Parathyroid adenoma (tissue), 2 donors: ENCODE data around the gene GRIA4.
"Not testable (repeated sequence)": the region's sequence is repeated elsewhere in the genome, so short reads cannot be mapped to it uniquely, and the experiment has no call there.

ENCODE experiments used
- H2AFZ ChIP-seq: fragments of 300-600 bp; sonication (generic); one replicate; pipeline ENCODE4 v1.7.0; 2017; ENCODE audit warnings: antibody characterized with exemption, mild to moderate bottlenecking
- H3K27ac ChIP-seq: fragments of 300-600 bp; sonication (generic); one replicate; pipeline ENCODE4 v1.7.0; 2017
- H3K27me3 ChIP-seq: fragments of 300-600 bp; sonication (generic); one replicate; pipeline ENCODE4 v1.7.0; 2017; ENCODE audit warnings: low read length; ENCODE audit not compliant: control insufficient read depth, insufficient read depth
- H3K36me3 ChIP-seq: fragments of 300-600 bp; sonication (generic); one replicate; pipeline ENCODE4 v1.7.0; 2017; ENCODE audit warnings: low read length; ENCODE audit not compliant: control insufficient read depth, insufficient read depth
- H3K4me1 ChIP-seq: fragments of 300-600 bp; sonication (generic); one replicate; pipeline ENCODE4 v1.7.0; 2017; ENCODE audit warnings: control low read depth
- H3K4me2 ChIP-seq: fragments of 300-600 bp; sonication (generic); one replicate; pipeline ENCODE4 v1.7.0; 2017; ENCODE audit warnings: low read length
- H3K4me3 ChIP-seq: fragments of 300-600 bp; sonication (generic); one replicate; pipeline ENCODE4 v1.7.0; 2017; ENCODE audit warnings: low read depth, low read length
- H3K79me2 ChIP-seq: fragments of 300-600 bp; sonication (generic); one replicate; pipeline ENCODE4 v1.7.0; 2017; ENCODE audit warnings: control low read depth
- H3K9ac ChIP-seq: fragments of 300-600 bp; sonication (generic); one replicate; pipeline ENCODE4 v1.7.0; 2017; ENCODE audit warnings: mild to moderate bottlenecking
- H3K9me3 ChIP-seq: fragments of 300-600 bp; sonication (generic); one replicate; pipeline ENCODE4 v1.7.0; 2017; ENCODE audit warnings: low read length; ENCODE audit not compliant: control insufficient read depth
- TF ChIP-seq, protein P1 (sequence below): fragments of 300-600 bp; sonication (generic); IDR thresholded peaks from one replicate; pipeline ENCODE4 v1.7.0; 2017; ENCODE audit warnings: antibody characterized with exemption, mild to moderate bottlenecking
- donor health status: primary hyperparathyroidism.

The GRIA4 gene

GRCh38 chr11:105878510-105878909, 268.6 kb downstream of the GRIA4 start:
- TF ChIP-seq, protein P1, sequence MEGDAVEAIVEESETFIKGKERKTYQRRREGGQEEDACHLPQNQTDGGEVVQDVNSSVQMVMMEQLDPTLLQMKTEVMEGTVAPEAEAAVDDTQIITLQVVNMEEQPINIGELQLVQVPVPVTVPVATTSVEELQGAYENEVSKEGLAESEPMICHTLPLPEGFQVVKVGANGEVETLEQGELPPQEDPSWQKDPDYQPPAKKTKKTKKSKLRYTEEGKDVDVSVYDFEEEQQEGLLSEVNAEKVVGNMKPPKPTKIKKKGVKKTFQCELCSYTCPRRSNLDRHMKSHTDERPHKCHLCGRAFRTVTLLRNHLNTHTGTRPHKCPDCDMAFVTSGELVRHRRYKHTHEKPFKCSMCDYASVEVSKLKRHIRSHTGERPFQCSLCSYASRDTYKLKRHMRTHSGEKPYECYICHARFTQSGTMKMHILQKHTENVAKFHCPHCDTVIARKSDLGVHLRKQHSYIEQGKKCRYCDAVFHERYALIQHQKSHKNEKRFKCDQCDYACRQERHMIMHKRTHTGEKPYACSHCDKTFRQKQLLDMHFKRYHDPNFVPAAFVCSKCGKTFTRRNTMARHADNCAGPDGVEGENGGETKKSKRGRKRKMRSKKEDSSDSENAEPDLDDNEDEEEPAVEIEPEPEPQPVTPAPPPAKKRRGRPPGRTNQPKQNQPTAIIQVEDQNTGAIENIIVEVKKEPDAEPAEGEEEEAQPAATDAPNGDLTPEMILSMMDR, result no peak
- no peaks in the 10 kb centered on the region for H3K4me1 ChIP-seq

DNA sequence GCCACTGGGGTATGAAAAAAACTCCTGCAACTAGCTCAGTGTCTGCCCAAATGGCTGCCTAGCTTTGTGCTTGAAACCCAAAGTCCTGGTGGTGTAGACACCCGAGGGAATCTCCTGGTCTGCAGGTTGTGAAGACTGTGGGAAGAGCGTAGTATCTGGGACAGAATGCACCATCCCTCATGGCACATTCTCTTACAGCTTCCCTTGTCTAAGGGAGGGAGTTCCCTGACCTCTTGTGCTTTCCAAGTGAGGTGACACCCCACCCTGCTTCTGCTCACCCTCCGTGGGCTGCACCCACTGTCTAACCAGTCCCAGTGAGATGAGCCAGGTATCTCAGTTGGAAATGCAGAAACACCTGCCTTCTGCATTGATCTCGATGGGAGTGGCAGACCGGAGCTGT, 269.1 kb downstream of the GRIA4 start:
- not testable (repeated sequence) for H3K27ac ChIP-seq, H3K9ac ChIP-seq, H3K4me2 ChIP-seq, H3K79me2 ChIP-seq, H3K4me1 ChIP-seq, H3K27me3 ChIP-seq, H3K4me3 ChIP-seq, H2AFZ ChIP-seq, H3K9me3 ChIP-seq, H3K36me3 ChIP-seq

More at GRCh38 chr11:105878510-105878909, 268.6 kb downstream of the GRIA4 start:
- Histone ChIP-seq H3K4me3 (no peak overlapping the region), H3K27ac (no peak overlapping the region), H2AFZ (no peak overlapping the region), H3K4me2 (no peak overlapping the region), H3K79me2 (no peaks in the 10 kb centered on the region), H3K27me3 (no peaks in the 10 kb centered on the region), H3K9ac (no peak overlapping the region), H3K9me3 (no peaks in the 10 kb centered on the region), H3K36me3 (no peaks in the 10 kb centered on the region)

GRCh38 chr11:105881027-105881426, 271.2 kb downstream of the GRIA4 start:
- H3K36me3 ChIP-seq, result no peaks in the 10 kb centered on the region
- H3K9ac ChIP-seq, result no peak overlapping the region
- no peaks in the 10 kb centered on the region for H3K27me3 ChIP-seq
- no peak overlapping the region for H2AFZ ChIP-seq
- no peak overlapping the region for H3K4me2 ChIP-seq
- H3K9me3 ChIP-seq, result no peaks in the 10 kb centered on the region
- no peaks in the 10 kb centered on the region for H3K79me2 ChIP-seq
- no peaks in the 10 kb centered on the region for H3K4me1 ChIP-seq
- H3K4me3 ChIP-seq, result no peak overlapping the region
- TF ChIP-seq, protein P1, result no peak
- H3K27ac ChIP-seq, result no peak overlapping the region

- TF ChIP-seq, protein P1, result no peak
- Histone ChIP-seq H3K4me1 (no peaks in the 10 kb centered on the region), H3K36me3 (no peaks in the 10 kb centered on the region), H3K4me3 (no peak overlapping the region), H3K4me2 (no peak overlapping the region), H3K9me3 (no peaks in the 10 kb centered on the region), H3K27ac (no peak overlapping the region), H3K27me3 (no peaks in the 10 kb centered on the region), H3K9ac (no peak overlapping the region), H2AFZ (no peak overlapping the region), H3K79me2 (no peaks in the 10 kb centered on the region)
Measured at GRCh38 chr11:105884436-105884835, 274.6 kb downstream of the GRIA4 start.

- Histone ChIP-seq H3K9ac (no peak overlapping the region), H3K4me3 (no peak overlapping the region), H3K4me1 (no peaks in the 10 kb centered on the region), H3K9me3 (no peaks in the 10 kb centered on the region), H3K4me2 (no peak overlapping the region), H2AFZ (no peak overlapping the region), H3K79me2 (no peaks in the 10 kb centered on the region), H3K36me3 (no peaks in the 10 kb centered on the region), H3K27me3 (no peaks in the 10 kb centered on the region), H3K27ac (no peak overlapping the region)
- TF ChIP-seq, protein P1, result no peak
Measured at GRCh38 chr11:105891685-105892084, 281.8 kb downstream of the GRIA4 start.
